ENCODE measurements around the gene CYP46A1. TPM values are rescaled to one million over a fixed set of nuclear protein-coding genes. Genes with fewer than 3 reads are reported as not detected.

The CYP46A1 gene
- total RNA-seq, 2 experiments from 2014 or later, result 0.11 to 0.22 TPM

DNA sequence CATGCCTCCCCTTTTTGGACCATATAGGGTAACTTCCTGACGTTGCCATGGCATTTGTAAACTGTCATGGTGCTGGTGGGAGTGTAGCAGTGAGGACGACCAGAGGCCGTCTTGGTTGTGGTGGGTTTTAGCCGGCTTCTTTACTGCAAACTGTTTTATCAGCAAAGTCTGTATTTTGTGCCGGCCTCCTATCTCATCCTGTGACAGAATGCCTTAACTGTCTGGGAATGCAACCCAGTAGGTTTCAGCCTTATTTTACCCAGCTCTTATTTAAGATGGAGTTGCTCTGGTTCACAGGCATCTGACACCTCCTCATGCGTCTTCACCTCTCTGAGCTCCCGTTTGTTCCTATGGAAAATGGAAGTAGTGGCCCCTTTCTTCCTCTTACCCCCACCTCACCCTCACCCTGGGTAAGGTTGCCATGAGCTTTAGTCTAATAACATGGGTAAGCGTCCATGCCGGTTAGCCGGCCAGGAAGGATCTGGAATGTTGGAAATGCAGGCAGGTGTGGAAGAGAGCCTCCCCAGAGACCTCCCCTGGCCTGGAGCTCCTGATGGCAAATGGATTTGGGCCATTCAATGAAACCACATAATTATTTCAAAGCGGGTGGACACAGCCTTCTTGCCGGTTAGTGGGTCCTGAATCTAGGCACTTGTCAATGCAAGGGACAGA, 20.6 kb upstream of the CYP46A1 start:
- H3K4me3 ChIP-seq (ENCODE audit: low read length), result no peak overlapping the region
- H3K4me1 Mint-ChIP-seq (ENCODE audit: low read depth), result peaks cover 4% of the 10 kb centered on the region
- ChIA-PET POLR2A (no interaction called here), CTCF (no interaction called here)
- intact Hi-C loops (cut with DNase I, micrococcal nuclease), result no loop called here
- H3K9me3 ChIP-seq (ENCODE audit: control insufficient read depth in 1 of 2, insufficient read depth in 1 of 2, low read length in 2 of 2), result peaks cover 0 to 5% of the 10 kb centered on the region in 2 experiments
- no peaks in the 10 kb centered on the region for H3K4me1 ChIP-seq (ENCODE audit: insufficient read depth, low read length)
- TF ChIP-seq CTCF (IDR thresholded peaks at IDR 0.05), result no peak
- no peak overlapping the region for H3K27ac Mint-ChIP-seq
- peaks cover 52% of the 10 kb centered on the region for H3K27me3 Mint-ChIP-seq
- H3K36me3 ChIP-seq (ENCODE audit: insufficient read depth, low read length), result no peaks in the 10 kb centered on the region
- peaks cover 35 to 38% of the 10 kb centered on the region in 2 experiments for H3K27me3 ChIP-seq (ENCODE audit: control insufficient read depth in 1 of 2, insufficient read depth in 2 of 2, low read length in 2 of 2)
- ATAC-seq (ENCODE audit: poor library complexity) (no peak), DNase-seq (no peak)
- no peak overlapping the region for H3K4me3 Mint-ChIP-seq
- H3K9me3 Mint-ChIP-seq, result no peaks in the 10 kb centered on the region
- H3K27ac ChIP-seq (ENCODE audit: low read depth in 1 of 2, low read length in 2 of 2), result no peak overlapping the region
- no peaks in the 10 kb centered on the region for H3K36me3 Mint-ChIP-seq (ENCODE audit: low read depth)

GRCh38 chr14:99664058-99664936, 19.8 kb upstream of the CYP46A1 start:
- DNase-seq, result no peak
- Mint-ChIP-seq H3K4me3 (no peak overlapping the region), H3K36me3 (ENCODE audit: low read depth) (no peaks in the 10 kb centered on the region), H3K27me3 (peaks cover 50% of the 10 kb centered on the region), H3K9me3 (no peaks in the 10 kb centered on the region), H3K4me1 (ENCODE audit: low read depth) (peaks cover 4% of the 10 kb centered on the region), H3K27ac (no peak overlapping the region)
- ChIA-PET POLR2A (no interaction called here), CTCF (no interaction called here)
- Histone ChIP-seq H3K4me1 (ENCODE audit: insufficient read depth, low read length) (no peaks in the 10 kb centered on the region), H3K36me3 (ENCODE audit: insufficient read depth, low read length) (no peaks in the 10 kb centered on the region), H3K4me3 (ENCODE audit: low read length) (no peak overlapping the region), H3K27me3 (ENCODE audit: control insufficient read depth in 1 of 2, insufficient read depth in 2 of 2, low read length in 2 of 2) (peaks cover 30% of the 10 kb centered on the region in 2 experiments), H3K27ac (ENCODE audit: low read depth in 1 of 2, low read length in 2 of 2) (no peak overlapping the region), H3K9me3 (ENCODE audit: control insufficient read depth in 1 of 2, insufficient read depth in 1 of 2, low read length in 2 of 2) (peaks cover 0 to 5% of the 10 kb centered on the region in 2 experiments)
- ATAC-seq (ENCODE audit: poor library complexity), result no peak
- intact Hi-C loops (cut with DNase I, micrococcal nuclease), result no loop called here
- TF ChIP-seq CTCF (IDR thresholded peaks at IDR 0.05), result no peak

- H3K36me3 Mint-ChIP-seq (ENCODE audit: low read depth), result no peaks in the 10 kb centered on the region
- H3K36me3 ChIP-seq (ENCODE audit: insufficient read depth, low read length), result no peaks in the 10 kb centered on the region
Observed at GRCh38 chr14:99664937-99665273, 19.2 kb upstream of the CYP46A1 start.

More at GRCh38 chr14:99664937-99665273, 19.2 kb upstream of the CYP46A1 start:
- Mint-ChIP-seq H3K4me1 (ENCODE audit: low read depth) (peaks cover 4% of the 10 kb centered on the region), H3K27me3 (peaks cover 50% of the 10 kb centered on the region), H3K4me3 (no peak overlapping the region), H3K9me3 (no peaks in the 10 kb centered on the region), H3K27ac (no peak overlapping the region)
- Histone ChIP-seq H3K9me3 (ENCODE audit: control insufficient read depth in 1 of 2, insufficient read depth in 1 of 2, low read length in 2 of 2) (peaks cover 0 to 5% of the 10 kb centered on the region in 2 experiments), H3K4me3 (ENCODE audit: low read length) (no peak overlapping the region), H3K27ac (ENCODE audit: low read depth in 1 of 2, low read length in 2 of 2) (no peak overlapping the region), H3K4me1 (ENCODE audit: insufficient read depth, low read length) (no peaks in the 10 kb centered on the region), H3K27me3 (ENCODE audit: control insufficient read depth in 1 of 2, insufficient read depth in 2 of 2, low read length in 2 of 2) (peaks cover 26 to 28% of the 10 kb centered on the region in 2 experiments)
- no peak for DNase-seq
- no peak for TF ChIP-seq CTCF (IDR thresholded peaks at IDR 0.05)
- ChIA-PET POLR2A (no interaction called here), CTCF (no interaction called here)
- ATAC-seq (ENCODE audit: poor library complexity), result no peak
- intact Hi-C loops (cut with DNase I, micrococcal nuclease), result no loop called here

Data from CD4-positive, alpha-beta T cell (primary cell).